ENCODE data around the gene PPP6R2. TPM values are rescaled to one million over a fixed set of nuclear protein-coding genes. Genes with fewer than 3 reads are reported as not detected.

Gene PPP6R2
- total RNA-seq, 2 experiments from 2014 or later = 62.3 to 64.5 TPM

DNA sequence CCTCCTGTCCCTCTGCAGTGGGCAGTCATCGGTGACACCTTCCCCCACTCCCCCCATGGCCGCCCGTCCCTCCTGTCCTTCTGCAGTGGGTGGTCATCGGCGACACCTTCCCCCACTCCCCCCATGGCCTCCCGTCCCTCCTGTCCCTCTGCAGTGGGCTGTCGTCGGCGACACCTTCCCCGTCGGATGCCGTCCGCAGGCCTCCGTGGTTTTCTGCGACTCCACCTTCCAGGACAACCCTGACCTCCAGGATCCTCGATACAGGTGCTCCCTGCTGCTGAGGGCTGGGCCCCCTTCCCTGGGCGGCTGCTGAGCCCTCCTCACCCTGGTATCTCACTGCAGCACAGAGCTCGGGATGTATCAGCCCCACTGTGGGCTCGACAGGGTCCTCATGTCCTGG is 145.8 kb downstream of the PPP6R2 start:
- DNase-seq (ENCODE audit: low spot score) = no peak
- no peak overlapping the region for H3K4me3 ChIP-seq (ENCODE audit: low read depth, low read length, poor library complexity, severe bottlenecking)
- no peak overlapping the region for H3K4me2 ChIP-seq (ENCODE audit: low read length)
- H3K4me1 ChIP-seq (ENCODE audit: insufficient read depth, low read length, poor library complexity, severe bottlenecking) = peaks cover 17% of the 10 kb centered on the region
- TF ChIP-seq EZH2phosphoT487 (IDR thresholded peaks at IDR 0.05; ENCODE audit: borderline replicate concordance, low read depth, low read length) = no peak
- TF ChIP-seq, protein P1, sequence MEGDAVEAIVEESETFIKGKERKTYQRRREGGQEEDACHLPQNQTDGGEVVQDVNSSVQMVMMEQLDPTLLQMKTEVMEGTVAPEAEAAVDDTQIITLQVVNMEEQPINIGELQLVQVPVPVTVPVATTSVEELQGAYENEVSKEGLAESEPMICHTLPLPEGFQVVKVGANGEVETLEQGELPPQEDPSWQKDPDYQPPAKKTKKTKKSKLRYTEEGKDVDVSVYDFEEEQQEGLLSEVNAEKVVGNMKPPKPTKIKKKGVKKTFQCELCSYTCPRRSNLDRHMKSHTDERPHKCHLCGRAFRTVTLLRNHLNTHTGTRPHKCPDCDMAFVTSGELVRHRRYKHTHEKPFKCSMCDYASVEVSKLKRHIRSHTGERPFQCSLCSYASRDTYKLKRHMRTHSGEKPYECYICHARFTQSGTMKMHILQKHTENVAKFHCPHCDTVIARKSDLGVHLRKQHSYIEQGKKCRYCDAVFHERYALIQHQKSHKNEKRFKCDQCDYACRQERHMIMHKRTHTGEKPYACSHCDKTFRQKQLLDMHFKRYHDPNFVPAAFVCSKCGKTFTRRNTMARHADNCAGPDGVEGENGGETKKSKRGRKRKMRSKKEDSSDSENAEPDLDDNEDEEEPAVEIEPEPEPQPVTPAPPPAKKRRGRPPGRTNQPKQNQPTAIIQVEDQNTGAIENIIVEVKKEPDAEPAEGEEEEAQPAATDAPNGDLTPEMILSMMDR (conservative IDR thresholded peaks at IDR 0.05; ENCODE audit: low read length) = no peak
- CTCF ChIA-PET (ENCODE audit: unreplicated experiment) = no interaction called here
- no peaks in the 10 kb centered on the region for H3K79me2 ChIP-seq (ENCODE audit: insufficient read depth, low read depth, low read length)
- no peaks in the 10 kb centered on the region for H3K36me3 ChIP-seq (ENCODE audit: insufficient read depth, low read length)
- intact Hi-C loops (cut with micrococcal nuclease; ENCODE audit: unreplicated experiment) = no loop called here
- no peaks in the 10 kb centered on the region for H4K20me1 ChIP-seq (ENCODE audit: insufficient read depth, low read length)
- H2AFZ ChIP-seq (ENCODE audit: low read length) = no peak overlapping the region
- H3K9me2 ChIP-seq (ENCODE audit: insufficient read depth, low read length) = no peaks in the 10 kb centered on the region
- POLR2A ChIA-PET = no interaction called here
- no peak overlapping the region for H3K27ac ChIP-seq (ENCODE audit: low read depth, low read length, poor library complexity, severe bottlenecking)
- BruUV-seq (replicated peaks) = no TSS peak
- H3K9me3 ChIP-seq (ENCODE audit: low read length) = no peaks in the 10 kb centered on the region

DNA sequence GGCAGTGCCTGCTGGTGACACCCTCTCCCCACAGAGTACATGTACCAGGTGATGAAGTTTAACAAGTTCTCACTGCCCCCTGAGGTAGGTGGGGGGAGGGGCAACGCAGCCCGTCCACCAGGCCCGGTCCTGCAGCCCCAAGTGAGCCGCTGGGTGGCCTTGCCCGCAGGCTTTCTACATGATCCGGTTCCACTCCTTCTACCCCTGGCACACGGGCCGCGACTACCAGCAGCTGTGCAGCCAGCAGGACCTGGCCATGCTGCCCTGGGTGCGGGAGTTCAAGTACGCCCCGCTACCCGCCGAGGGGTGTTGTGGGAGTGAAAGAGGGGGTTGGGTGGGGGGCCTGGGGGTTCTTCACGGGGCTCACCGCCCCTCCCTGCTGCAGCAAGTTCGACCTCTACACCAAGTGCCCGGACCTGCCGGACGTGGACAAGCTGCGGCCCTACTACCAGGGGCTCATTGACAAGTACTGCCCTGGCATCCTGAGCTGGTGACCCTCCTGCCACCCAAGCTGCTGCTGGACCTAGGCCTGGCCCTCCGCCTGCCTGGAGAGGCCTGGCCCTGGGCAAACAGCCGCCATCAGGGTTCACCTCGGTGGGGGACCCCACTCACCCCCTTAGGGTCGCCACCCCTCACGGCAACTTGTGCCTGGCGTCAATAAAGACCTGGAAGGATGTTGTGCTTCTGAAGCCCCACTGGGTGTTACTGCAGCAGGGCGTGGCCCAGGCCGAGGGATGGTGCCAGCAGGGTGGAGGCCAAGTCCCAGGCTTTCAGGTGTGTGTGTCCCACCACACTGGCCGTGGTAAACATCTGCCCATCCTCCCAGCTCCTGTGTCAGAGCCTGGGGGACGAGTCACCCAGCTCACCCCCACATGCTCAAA is 146.5 kb downstream of the PPP6R2 start:
- no peaks in the 10 kb centered on the region for H3K79me2 ChIP-seq (ENCODE audit: insufficient read depth, low read depth, low read length)
- ChIA-PET POLR2A (no interaction called here), CTCF (ENCODE audit: unreplicated experiment) (no interaction called here)
- no peak overlapping the region for H3K4me2 ChIP-seq (ENCODE audit: low read length)
- H3K27ac ChIP-seq (ENCODE audit: low read depth, low read length, poor library complexity, severe bottlenecking) = no peak overlapping the region
- no peak for TF ChIP-seq EZH2phosphoT487 (IDR thresholded peaks at IDR 0.05; ENCODE audit: borderline replicate concordance, low read depth, low read length)
- TF ChIP-seq, protein P1 (conservative IDR thresholded peaks at IDR 0.05; ENCODE audit: low read length) = no peak
- peaks cover 10% of the 10 kb centered on the region for H3K4me1 ChIP-seq (ENCODE audit: insufficient read depth, low read length, poor library complexity, severe bottlenecking)
- no peaks in the 10 kb centered on the region for H4K20me1 ChIP-seq (ENCODE audit: insufficient read depth, low read length)
- DNase-seq (ENCODE audit: low spot score) = no peak
- H2AFZ ChIP-seq (ENCODE audit: low read length) = no peak overlapping the region
- no peak overlapping the region for H3K4me3 ChIP-seq (ENCODE audit: low read depth, low read length, poor library complexity, severe bottlenecking)
- H3K9me3 ChIP-seq (ENCODE audit: low read length) = no peaks in the 10 kb centered on the region
- intact Hi-C loops (cut with micrococcal nuclease; ENCODE audit: unreplicated experiment) = no loop called here
- no peaks in the 10 kb centered on the region for H3K9me2 ChIP-seq (ENCODE audit: insufficient read depth, low read length)
- no TSS peak for BruUV-seq (replicated peaks)
- no peaks in the 10 kb centered on the region for H3K36me3 ChIP-seq (ENCODE audit: insufficient read depth, low read length)
